ENCODE measurements around the gene NMB.

Gene NMB

GRCh38 chr15:84609818-84610525, 48.0 kb downstream of the NMB start:
- DNase-seq, result no peak

- no peak for DNase-seq
These were observed 49.2 kb downstream of the NMB start for GRCh38 chr15:84608707-84609284.

DNA sequence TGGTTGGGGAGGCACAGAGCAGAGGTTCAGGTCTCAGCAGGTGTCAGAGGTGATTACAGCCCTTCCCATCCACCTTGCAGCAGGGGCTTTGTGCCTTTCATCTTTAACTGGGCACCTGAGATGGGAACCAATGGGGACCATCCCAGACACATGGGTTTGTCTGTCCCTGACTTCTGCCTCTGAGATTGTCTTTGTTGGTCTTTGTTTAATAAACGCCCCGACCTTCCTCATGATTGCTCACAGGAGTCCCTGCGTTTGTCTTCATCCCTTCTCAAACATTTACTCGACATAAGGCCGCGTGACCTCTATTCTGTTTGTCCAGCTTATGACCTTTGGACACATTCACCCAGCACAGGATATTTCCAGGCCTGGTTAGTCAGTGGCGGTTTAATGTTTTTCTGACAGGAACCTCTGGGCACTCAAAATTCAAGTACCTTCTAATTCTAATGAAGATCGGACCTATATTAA, 51.3 kb downstream of the NMB start:
- DNase-seq, result no peak

DNA sequence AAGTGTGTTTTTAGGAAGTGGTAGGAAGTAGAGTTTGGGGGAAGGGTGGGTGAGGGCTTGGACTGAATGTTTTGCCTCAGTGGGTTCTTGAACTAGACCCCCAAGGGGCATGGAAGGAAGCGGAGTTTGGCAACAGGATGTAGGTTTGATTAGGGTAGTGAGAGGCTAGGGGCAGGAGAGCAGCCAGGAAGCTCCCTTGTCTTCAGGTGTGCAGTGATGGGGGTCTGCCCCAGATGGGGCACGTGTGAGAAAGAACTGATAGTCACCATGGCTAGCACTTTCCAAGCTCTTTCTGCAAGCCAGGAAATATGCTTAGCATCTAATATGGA, 52.5 kb downstream of the NMB start:
- DNase-seq, result no peak

Measured in NCI-H2227 treated with DMSO at 0.1 percent for 48 hours (cell line).